Measurements from ENCODE around the gene OOSP2. TPM values are rescaled to one million over a fixed set of nuclear protein-coding genes. Genes with fewer than 3 reads are reported as not detected.

The OOSP2 gene
- total RNA-seq, 1 experiment from 2014 or later: not detected

GRCh38 chr11:60097189-60097588 is 57.0 kb downstream of the OOSP2 start:
- H3K36me3 Mint-ChIP-seq (ENCODE audit: insufficient read depth in 1 of 3, low read depth in 3 of 3): no peaks in the 10 kb centered on the region; a peak in 1 of 7 replicates
- no peaks in the 10 kb centered on the region for H3K9me3 ChIP-seq (ENCODE audit: control insufficient read depth, low read depth, low read length)
- H3K14ac ChIP-seq (ENCODE audit: insufficient read depth, low read length): no peak overlapping the region
- H3K56ac ChIP-seq (ENCODE audit: insufficient read length, low read depth, low read length): no peak overlapping the region
- no peak overlapping the region for H3K9ac ChIP-seq (ENCODE audit: extremely low read depth, insufficient read length, low read length)
- H4K5ac ChIP-seq (ENCODE audit: insufficient read length, low read depth, low read length): no peak overlapping the region
- no peaks in the 10 kb centered on the region for H3K79me2 ChIP-seq (ENCODE audit: insufficient read depth, low read length)
- H3K4me1 ChIP-seq (ENCODE audit: insufficient read depth, low read length): no peaks in the 10 kb centered on the region
- TF ChIP-seq CTCF (conservative IDR thresholded peaks at IDR 0.05): no peak
- no peak for DNase-seq
- H2BK5ac ChIP-seq (ENCODE audit: insufficient read length, low read length): no peak overlapping the region
- H2BK120ac ChIP-seq (ENCODE audit: low read depth, low read length, poor library complexity, severe bottlenecking): no peak overlapping the region
- no peaks in the 10 kb centered on the region for H3K27me3 ChIP-seq (ENCODE audit: insufficient read depth, low read length)
- no peak overlapping the region for H3K4me3 Mint-ChIP-seq
- H2AK5ac ChIP-seq (ENCODE audit: insufficient read length, low read length): no peak overlapping the region
- no peak overlapping the region for H4K91ac ChIP-seq (ENCODE audit: insufficient read length, low read depth, low read length)
- peaks cover 0 to 3% of the 10 kb centered on the region in 2 experiments; a peak in 1 of 4 replicates for H3K4me1 Mint-ChIP-seq
- no peaks in the 10 kb centered on the region for H4K20me1 ChIP-seq (ENCODE audit: control insufficient read depth, insufficient read depth, insufficient read length)
- H3K23me2 ChIP-seq (ENCODE audit: insufficient read length, low read depth, low read length, poor library complexity, severe bottlenecking): no peaks in the 10 kb centered on the region
- H3K4me2 ChIP-seq (ENCODE audit: insufficient read depth, insufficient read length, low read length): no peak overlapping the region
- H3T11ph ChIP-seq (ENCODE audit: low read length): no peak overlapping the region
- H3K27ac ChIP-seq (ENCODE audit: insufficient read length, low read depth, low read length): no peak overlapping the region
- H3K23ac ChIP-seq (ENCODE audit: insufficient read length, low read depth, low read length): no peak overlapping the region
- H3K27me3 Mint-ChIP-seq (ENCODE audit: low read depth): no peaks in the 10 kb centered on the region
- H4K8ac ChIP-seq (replicated peaks; ENCODE audit: insufficient read length, low read depth, low read length): no peak overlapping the region
- no peak overlapping the region for H2AFZ ChIP-seq (ENCODE audit: low read length)
- H2BK20ac ChIP-seq (ENCODE audit: low read depth, low read length, poor library complexity, severe bottlenecking): no peak overlapping the region
- H3K79me1 ChIP-seq (ENCODE audit: insufficient read depth, low read depth, low read length, poor library complexity, severe bottlenecking): no peaks in the 10 kb centered on the region
- H3K27ac Mint-ChIP-seq: no peak overlapping the region
- H3K18ac ChIP-seq (ENCODE audit: insufficient read length, low read depth, low read length): no peak overlapping the region
- H3K4ac ChIP-seq (ENCODE audit: low read depth, low read length): no peak overlapping the region
- no CpG with 5 or more reads among the region's 1 CpG for WGBS (ENCODE audit: extremely low coverage, insufficient read length, low lambda C conversion rate)
- H2BK12ac ChIP-seq (ENCODE audit: insufficient read length, low read depth, low read length): no peak overlapping the region
- H3K9me3 Mint-ChIP-seq: no peaks in the 10 kb centered on the region
- H2BK15ac ChIP-seq (ENCODE audit: low read depth, low read length): no peak overlapping the region

Other genes starting within 250 kb of the OOSP2 start
- gene MRPL16, start 229.6 kb upstream of the OOSP2 start, total RNA-seq (2021): 84.5 and 87.1 TPM in 2 replicates
- not detected in 2 replicates for gene CBLIF, start 194.9 kb upstream of the OOSP2 start, total RNA-seq (2021)
- not detected in 2 replicates for gene TCN1, start 173.9 kb upstream of the OOSP2 start, total RNA-seq (2021)
- gene OOSP3, start 161.6 kb upstream of the OOSP2 start, total RNA-seq (2021): not detected in 2 replicates
- not detected in 2 replicates for gene OOSP1, start 102.0 kb upstream of the OOSP2 start, total RNA-seq (2021)
- not detected in 2 replicates for gene OOSP4A, start 76.4 kb upstream of the OOSP2 start, total RNA-seq (2021)
- not detected in 2 replicates for gene OOSP4B, start 23.2 kb upstream of the OOSP2 start, total RNA-seq (2021)
- not detected in 2 replicates for gene MS4A3, start 16.3 kb downstream of the OOSP2 start, total RNA-seq (2021)
- not detected in 2 replicates for gene MS4A2, start 48.3 kb downstream of the OOSP2 start, total RNA-seq (2021)
- gene MS4A6A, start 142.7 kb downstream of the OOSP2 start, total RNA-seq (2021): not detected in 2 replicates
- 0.42 TPM in 1 of 2 replicates, not detected in the other for gene MS4A4E, start 202.7 kb downstream of the OOSP2 start, total RNA-seq (2021)
- not detected in 2 replicates for gene MS4A4A, start 240.3 kb downstream of the OOSP2 start, total RNA-seq (2021)

Measured in H9 (cell line).